ENCODE results near the gene PEAR1.
A peak's percentile ranks its signal among the peaks of the same experiment; 100 is the strongest.

The PEAR1 gene

DNA sequence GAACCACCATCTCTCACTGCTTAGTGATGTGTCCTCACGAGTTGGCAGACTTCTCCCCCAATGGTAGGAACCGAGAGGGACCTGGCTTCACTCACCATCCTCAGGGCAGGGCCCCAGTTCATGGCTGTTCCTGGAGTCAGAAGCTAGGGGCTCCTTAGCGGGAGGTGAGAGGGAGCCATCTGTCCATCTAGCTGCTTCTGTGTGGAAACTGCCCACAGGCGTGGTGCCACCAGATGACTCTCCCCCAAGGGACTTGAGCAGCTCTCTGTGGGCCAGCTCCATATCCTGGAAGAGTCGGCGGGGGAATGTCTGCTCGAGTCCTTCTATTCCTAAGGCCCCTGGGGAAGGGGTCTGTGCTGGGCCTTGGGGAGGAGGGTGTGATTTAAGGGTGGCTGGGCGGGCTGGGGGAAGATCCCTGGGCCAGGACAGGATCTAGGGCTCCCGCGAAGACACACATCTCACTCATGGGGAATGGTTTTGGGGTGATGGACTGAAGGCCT, 43.3 kb downstream of the PEAR1 start:
- DNase-seq (ENCODE audit: low spot score), result no peak

DNA sequence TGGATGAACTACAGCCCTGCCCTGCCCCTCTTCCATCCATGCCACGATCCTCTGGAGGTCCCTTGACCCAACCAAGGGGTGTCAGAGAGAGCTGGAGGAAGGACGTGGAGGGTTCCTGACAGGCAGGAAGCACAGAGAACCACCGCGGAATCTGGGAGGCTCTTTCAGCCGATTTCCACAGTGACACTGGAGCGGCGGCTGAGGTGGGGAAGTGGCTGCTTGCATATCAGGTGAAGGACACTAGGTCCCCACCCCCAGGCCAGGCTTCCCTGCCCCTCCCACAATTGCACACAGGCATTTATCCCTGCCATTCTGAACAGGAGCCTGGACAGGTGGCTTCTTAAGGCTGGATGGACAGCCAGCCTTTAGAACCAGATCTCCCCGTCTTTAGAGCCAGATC, 44.4 kb downstream of the PEAR1 start:
- DNase-seq (ENCODE audit: low spot score), result no peak

DNA sequence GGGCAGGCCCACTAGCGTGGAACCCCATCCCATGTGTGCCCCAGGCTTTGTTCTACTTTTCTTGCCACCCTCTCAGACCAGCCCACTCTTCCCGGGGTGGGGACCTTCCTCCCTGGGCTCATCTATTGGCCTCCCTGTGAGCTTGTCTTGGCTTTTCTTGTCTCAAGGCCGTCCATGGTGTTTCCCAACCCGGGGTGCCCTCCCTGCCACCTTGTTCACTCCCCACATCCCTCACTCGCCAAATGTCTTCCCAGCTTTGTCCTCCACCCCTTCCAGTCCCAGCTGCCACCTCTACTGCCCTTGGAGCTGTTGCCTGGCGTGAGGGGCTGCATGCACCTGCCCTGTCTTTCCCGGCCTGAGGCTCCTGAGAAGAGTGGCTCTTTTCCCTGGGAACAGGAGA, 45.3 kb downstream of the PEAR1 start:
- no peak for DNase-seq (ENCODE audit: low spot score)

DNA sequence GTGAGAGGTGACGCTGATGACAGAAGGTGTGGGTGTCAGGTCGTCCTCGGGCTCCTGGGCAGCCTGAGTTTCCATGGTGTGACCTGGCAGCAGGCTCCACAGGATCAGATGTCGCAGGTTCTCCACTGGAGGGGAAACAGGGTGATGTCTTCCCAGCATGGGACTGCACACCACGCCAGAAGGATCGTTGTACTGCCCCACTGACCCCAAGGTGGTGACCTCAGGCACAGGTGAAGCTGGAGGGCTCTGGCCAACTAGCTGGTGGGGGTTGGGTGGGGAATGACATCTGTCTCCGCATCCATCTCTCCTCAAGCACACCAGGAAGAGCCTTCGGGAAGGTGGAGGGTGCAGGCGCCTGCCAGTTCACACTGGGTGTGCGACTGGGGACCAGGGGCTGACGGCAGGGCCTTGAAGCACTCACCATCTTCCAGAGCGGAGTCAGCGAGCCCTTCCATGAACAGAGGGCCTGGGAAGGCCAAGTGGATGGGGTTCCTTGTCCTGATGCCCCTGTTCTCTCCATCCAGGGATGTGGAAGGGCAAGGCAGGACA, 46.3 kb downstream of the PEAR1 start:
- DNase-seq (ENCODE audit: low spot score), result no peak

DNA sequence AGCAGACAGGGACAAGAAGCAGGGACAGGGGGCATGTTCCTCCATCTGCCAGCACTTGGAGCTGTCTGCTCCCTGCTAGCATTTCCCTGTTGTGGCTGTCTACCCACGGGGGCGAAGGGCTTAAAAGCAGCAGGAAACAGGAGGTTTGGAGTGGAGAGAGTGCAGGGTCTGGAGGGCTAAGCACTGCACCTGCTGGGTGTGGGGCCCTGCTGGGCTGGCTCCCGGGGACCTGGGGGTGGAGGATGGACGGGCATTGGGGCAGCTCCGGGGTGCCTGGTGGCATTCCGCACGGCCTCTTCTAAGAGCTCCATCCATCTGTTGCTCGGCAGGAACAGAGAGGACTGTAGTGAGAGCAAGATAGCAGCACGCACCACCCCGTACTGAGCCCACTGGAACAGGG, 48.2 kb downstream of the PEAR1 start:
- no peak for DNase-seq (ENCODE audit: low spot score)

DNA sequence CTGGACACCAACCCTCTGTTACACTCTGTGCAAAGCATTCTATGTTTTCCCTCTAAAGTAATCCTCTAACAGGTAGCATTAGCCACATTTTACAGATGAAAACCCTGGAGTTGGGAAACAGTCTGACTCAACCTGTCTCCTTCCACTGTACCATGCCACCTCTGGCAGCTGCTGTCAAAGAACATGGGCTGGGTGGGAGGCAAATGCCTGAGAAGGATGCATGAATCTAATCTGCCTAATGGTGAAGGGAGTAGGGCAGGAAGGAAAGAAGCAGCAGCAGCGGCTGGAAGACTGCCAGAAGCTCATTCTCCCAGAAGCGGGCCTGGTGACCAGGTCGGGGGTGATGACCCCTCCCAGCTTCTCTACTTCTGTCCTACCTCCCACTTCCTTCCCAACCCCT, 48.7 kb downstream of the PEAR1 start:
- DNase-seq (ENCODE audit: low spot score), result no peak

DNA sequence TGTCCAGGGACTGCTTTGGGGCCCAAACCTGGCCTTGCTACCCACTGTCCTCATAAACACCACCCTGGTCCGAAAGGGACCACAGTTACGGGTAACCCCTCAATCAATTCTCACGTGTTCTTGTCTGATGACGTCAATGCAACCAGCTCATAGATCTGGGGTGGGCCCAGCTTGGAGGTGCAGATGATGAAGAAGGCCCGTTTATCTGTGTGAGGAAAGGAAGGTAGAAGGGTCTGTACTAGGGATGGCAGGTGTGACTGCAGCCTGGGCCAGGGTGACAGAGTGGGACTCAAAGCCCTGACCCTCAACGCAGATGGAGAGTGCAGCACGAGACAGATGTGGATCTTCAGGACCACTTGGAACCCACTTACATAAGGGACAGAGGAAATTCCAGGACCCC, 49.1 kb downstream of the PEAR1 start:
- DNase-seq (ENCODE audit: low spot score), result no peak

DNA sequence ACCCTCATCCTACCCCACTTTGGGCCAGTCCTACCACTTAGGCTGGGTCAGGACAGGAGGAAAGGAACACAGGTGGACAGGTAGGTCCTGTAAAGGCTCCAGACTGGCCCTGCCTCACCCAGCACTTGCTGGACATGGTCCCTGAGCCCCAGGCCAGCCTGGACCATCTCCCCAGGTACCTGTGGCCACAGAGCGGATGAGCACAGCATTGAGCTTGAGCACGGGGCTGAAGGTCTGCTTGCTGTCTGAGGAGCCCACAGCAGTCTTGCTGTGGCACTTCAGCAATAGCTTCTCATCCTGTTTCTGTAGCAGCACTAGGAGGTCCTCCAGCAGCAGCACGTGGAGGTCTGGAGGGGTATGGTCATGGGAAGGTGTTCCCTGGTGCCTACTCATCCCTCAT, 50.2 kb downstream of the PEAR1 start:
- no peak for DNase-seq (ENCODE audit: low spot score)

DNA sequence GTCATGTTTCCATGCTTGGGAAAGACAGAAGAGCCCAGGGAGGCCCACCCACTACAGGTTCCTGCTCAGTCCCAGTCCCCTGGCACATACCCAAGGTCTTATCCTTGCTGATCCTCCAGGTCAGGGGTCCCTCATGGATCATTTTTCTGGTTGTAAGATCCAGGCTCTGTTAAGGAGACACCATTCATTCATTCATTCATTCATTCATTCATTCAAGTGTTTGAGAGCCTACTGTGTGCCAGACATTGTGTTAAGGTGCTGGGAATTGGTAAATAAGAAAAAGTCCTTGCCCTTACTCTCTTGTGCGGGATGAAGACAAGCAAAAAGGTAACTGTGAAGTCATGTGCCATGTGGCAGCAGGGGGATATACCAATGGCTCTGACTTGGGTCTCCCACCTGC, 50.8 kb downstream of the PEAR1 start:
- DNase-seq (ENCODE audit: low spot score), result no peak

DNA sequence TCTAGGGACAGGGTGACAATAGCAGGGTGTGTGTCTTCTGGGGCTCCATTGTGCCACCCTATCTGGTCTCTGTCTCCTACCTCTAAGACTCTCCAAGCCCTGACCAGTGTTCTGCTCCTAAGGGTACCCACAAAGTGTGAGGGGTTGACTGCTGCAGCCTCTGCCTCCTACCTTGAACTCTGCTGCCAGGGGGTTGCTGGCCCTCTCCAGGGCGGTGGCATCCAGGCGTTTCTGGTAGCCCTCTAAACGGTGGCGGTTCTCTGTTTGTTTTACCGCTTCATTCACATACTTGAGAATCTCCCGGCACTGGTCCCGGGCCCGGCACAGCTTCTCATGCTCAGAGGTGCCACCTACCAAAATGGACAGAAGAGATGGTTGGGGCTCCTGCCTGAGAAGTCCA, 51.3 kb downstream of the PEAR1 start:
- DNase-seq (ENCODE audit: low spot score), result no peak

DNA sequence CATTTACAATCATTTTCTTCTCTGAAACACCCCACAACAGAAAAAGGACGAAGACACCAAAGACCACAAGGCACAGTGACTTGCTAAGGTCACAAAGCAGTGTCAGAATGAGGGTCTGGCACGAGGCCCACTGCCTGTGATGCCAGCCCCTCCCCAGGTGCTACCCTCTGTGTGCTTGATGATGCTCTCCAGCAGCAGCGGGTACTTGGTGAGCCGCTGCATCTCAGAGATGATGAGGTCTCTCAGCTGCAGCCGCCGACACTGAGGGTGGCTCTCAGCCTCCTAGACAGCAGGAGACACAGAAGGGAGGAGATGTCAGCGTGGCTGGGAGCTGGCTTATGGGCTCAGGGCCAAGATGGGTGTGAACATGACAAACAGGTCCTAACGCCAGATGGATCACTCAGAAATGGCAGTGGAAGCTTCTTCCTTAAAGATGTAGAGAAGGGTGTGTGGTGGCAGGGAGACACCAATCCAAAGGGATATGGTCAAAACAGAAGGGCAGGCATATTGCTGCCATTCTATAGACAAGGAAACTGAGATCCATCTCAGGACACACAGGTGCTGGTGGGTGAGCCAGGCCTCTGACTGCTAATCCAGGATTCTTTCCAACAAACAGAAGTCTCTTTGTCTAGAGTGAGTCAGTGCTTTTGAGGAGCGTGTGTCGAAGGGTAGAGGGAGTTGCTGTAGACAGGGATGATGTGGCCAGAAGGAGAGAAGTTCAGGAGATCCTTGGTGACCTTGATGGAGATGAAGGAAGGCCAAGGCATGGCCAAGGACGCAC, 52.6 kb downstream of the PEAR1 start:
- DNase-seq (ENCODE audit: low spot score), result no peak

DNA sequence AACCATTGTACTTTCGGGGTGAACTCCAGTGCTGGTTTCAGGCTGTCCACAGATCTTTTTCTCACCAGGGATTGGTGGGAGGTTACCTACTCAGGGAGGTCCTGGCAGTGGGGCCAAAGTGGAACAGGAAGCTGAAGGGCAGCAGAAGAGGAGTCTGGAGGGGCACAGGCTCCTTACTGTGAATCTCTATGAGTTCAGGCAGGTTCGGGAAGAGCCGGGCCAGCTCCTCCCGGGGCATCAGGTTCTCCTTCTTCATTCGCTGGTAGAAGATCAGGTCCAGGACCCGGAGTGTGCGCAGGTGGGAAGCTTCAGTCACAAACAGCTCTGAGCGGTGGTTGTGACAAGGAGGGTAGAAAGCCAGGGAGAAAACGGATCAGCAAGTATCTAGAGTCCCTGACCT, 53.6 kb downstream of the PEAR1 start:
- DNase-seq (ENCODE audit: low spot score), result no peak

DNA sequence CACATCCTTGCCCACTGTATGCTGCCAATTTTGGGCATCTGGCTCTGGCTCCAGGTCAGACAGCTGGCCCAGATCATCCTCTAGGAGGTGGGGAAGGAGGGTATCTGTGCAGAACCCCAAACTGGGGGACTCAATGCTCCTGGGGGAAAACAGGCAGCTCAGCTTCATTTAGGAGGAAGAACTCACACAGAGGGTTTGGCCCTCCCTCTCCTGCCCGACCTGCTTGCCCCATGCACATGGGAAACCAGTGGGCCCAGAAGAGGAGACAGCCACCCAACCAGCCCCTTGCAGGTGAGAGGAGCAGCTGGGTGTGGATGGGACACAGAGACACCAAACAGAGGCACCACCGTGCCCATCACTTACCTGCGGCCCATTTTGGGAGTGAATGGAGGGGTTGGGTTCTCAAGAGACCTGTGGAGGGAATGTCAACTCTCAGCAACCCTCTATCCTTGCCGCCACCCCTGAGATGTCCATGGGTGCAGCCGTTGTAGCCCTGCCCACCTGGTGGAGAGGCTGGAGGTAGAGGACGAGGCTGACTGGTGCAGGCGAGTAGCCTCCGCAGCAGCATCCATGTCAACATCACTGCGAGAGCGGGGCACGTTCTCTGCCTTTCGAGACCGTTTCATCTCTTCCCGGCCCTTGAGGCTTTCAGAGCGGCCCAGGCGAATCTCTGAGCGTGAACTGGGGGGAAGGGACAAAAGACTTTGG, 54.5 kb downstream of the PEAR1 start:
- no peak for DNase-seq (ENCODE audit: low spot score)

DNA sequence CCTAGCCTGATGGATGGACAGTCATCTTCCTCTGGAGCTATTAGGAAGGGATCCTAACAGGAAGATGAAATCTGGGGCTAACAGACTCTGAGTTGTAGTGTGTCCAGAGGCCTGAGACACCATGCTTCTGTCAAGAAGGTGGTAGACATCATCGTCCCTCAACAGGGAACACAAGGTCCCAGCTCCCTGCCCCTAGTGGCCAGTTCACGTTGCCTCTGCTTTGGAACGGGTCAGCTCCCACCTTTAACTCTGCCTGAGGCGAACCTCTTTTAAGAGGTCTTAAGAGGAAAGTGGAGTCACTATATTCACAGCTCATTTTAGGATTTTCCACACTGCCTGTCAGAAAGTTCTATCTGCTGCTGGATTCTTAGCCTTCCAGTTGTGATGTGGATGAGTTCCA, 55.2 kb downstream of the PEAR1 start:
- no peak for DNase-seq (ENCODE audit: low spot score)

DNA sequence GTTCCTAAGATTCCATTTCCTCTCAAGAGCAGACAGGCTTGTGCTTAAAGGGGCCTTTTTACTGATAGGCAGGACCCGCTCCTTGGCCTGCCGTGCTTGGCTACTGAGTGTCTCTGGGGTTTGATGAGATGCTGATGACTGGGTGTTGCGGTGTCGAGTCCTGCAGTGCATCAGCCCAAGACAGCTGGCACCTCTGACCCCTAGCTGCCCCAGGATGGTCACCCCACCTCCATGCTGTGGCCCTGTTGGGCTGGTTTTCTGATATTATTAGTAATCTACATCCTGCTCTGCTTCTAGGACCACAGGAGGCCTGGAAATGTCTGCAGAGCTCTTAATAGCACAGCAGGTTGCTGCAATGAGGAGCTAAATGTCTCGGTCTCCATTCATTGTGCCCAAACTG, 55.6 kb downstream of the PEAR1 start:
- no peak for DNase-seq (ENCODE audit: low spot score)

DNA sequence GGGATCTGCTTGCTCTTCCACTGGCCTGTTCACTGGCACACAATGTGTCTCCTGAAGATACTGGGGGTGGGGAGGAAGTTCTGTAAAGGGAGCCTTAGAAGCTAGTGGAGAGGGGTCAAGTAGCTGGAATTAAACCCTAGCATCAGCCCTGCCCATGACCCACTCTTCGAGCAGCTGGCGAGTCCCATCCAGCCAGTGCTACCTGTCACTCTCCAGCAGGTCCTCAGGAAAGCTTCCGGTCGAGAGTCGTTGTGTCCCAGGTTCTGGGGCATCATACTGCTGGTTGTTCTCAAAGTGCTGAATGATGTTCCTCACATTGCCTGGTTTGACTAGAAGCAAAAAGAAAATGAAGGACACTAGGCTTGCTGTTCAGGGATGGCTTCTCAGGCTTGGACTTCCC, 57.9 kb downstream of the PEAR1 start:
- DNase-seq (ENCODE audit: low spot score), result no peak

DNA sequence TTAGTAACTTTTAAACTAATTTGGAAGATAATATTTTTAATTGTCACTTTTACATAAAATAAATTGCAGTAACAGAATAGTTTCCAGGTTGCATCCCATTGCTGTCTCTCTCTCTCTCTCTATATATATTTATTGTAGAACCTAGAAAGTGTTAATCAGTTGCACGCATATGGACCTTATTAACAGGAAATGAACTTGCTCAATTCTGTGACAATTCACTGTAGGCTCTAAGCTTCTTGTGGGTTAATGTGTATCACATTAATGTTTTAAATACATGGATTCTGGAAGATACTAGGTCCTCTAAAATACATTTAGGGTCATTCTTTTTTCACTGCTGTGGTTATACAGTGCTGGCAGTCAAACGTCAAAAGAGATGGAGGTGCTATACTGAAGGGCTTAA, 60.1 kb downstream of the PEAR1 start:
- DNase-seq (ENCODE audit: low spot score), result no peak

DNA sequence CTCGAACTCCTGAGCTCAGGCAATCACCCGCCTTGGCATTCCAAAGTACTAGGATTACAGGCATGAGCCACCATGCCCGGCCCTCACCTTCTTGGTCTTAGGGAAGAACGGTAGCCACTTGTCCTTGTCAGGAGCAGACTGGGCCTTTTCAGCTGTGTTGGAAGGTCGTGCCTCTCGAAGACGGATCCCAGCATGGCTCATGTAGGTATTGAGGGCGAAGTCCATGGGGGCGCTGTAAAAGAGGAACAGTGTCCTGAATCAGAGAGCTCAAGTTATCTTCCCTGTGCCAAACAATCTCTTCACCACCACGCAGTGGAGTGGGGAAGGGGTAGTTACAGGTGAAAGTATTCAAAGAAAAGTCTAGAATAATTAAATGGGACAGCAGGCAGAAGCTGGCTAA, 62.8 kb downstream of the PEAR1 start:
- no peak for DNase-seq (ENCODE audit: low spot score)

DNA sequence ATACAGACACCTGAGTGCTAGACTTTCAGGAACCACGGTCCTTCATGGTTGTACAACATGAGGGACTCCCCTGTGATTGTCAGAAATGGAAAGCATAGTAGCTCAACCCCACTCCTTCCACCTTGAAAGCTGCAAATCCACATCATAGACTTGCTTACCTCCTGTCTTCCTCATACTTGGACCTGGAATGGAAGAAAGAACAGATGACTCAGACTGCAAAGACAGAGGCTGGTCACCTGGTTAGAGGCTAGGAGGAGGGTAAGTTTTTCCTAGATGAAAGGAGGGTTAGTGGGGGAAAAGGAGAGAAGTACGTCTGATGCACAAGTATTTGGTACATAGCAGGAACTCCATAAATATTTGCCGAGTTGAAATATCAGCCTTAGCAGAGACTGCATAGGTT, 64.1 kb downstream of the PEAR1 start:
- DNase-seq (ENCODE audit: low spot score), result no peak

DNA sequence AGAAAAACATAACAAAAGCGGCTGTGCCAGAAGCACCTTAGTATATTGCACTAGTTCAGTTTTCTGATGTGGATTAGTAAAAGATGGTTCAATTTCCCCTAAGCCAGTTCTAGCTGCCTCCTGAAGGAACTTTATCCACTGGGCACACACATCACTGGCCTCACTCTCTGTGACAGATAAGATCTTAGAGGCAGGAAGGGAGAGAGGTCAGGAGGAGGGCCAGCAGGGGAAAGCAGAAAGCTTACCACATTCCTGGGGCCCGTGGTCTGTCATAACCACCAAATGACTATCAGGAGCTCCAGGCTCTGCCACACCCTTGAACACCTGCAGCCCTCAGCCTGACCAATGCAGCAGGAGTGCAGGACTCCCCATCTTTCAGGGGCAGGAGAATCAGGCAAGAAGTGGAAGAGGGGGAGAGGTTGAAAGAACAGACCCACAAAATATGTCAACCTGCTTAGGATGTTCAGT, 64.8 kb downstream of the PEAR1 start:
- DNase-seq (ENCODE audit: low spot score), result no peak

DNA sequence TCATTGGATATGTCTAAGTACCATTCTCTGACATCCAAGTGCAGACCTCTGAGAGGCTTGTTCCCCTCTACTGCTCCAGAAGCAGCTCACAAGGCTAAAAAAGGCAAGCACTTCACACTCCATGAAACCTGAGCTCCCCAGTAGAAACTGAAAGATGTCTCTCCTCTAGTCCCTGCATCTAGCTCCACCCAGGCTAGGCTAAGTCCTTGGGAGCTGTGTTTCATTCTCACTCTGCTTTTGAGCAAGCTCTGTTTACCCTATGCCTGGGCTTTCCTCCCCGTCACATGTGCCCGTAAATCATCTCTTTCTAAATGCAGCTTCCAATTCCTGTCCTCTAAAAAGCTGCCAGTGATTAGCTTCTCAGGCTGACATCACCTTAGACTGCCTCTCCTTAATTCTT, 65.9 kb downstream of the PEAR1 start:
- DNase-seq (ENCODE audit: low spot score), result no peak

DNA sequence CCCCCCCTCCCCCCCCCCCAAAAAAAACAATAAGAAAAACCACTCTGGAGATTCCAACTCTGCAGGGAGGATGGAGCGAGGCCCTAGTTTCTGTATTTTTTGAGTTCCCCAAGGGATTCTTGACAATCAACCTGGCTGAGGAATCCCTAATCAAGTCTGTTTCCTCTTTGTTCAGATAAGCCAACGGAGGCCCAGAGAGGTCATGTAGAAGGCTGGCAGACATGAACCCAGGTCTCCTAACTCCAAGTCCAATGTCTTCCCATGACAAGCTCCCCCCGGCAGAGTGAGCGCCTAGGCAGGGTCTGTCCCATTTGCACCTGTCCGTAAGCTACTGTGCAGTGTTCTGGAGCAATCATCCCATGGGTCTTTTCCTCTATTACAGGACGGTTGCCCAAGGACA, 66.4 kb downstream of the PEAR1 start:
- no peak for DNase-seq (ENCODE audit: low spot score)

DNA sequence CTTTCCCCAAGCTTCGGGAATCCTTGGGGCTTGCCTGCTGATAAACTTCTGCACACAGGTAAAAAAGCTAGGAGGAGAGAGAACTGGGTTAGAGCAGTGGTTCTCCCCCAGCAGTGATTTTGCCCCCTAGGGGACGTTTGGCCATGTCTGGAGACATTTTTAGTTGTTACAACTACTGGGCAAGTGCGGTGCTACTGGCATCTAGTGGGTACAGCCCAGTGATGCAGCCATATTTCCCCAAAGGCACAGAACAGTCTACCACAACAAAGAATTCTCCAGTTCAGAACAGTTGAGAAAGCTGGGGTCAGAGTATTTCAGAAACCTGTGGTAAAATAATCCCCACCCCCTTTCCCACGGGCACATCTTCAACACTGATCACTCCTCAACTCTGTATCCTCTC, 68.2 kb downstream of the PEAR1 start:
- DNase-seq (ENCODE audit: low spot score), result peak; percentile 35
